22Rv1 (cell line): ENCODE measurements around the gene TECPR2.

Experiments used
- ZFX ChIP-seq: fragments of 450-650 bp; IDR thresholded peaks from 2 replicates; pipeline ENCODE4 v1.6.1; 2017; ENCODE audit warnings: antibody characterized with exemption, borderline replicate concordance
- TF ChIP-seq, protein P1 (sequence below): fragments of 450-650 bp; IDR thresholded peaks from 2 replicates; pipeline ENCODE4 v1.5.1; 2017; ENCODE audit warnings: mild to moderate bottlenecking

DNA sequence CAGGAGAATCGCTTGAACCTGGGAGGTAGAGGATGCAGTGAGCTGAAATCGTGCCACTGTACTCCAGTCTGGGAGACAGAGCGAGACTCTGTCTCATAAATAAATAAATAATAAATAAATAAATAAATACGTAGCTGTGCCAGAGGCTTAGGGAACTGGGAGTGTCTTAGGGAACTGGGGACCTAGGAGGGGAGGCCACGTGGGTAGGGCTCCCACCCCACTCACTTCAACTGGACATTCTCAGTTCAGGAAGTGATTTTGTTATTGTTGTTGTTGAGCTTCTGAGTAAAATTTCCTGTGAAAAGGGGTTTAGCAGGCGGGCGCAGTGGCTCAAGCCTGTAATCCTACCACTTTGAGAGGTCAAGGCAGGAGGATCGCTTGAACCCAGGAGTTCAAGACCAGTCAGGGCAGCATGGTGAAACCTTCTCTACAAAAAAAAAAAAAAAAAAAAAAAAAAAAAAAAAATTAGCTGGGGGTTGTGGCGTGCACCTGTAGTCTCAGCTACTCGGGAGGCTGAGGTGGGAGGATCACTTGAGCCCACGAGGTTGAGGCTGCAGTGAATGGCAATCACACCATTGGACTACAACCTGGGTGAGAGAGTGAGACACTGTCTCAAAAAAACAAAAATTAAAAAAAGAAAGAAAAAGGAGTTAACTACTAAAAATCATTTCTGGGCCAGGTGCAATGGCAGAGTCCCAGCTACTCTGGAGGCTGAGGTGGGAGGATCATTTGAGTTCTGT, 165.9 kb downstream of the TECPR2 start:
- TF ChIP-seq, protein P1, sequence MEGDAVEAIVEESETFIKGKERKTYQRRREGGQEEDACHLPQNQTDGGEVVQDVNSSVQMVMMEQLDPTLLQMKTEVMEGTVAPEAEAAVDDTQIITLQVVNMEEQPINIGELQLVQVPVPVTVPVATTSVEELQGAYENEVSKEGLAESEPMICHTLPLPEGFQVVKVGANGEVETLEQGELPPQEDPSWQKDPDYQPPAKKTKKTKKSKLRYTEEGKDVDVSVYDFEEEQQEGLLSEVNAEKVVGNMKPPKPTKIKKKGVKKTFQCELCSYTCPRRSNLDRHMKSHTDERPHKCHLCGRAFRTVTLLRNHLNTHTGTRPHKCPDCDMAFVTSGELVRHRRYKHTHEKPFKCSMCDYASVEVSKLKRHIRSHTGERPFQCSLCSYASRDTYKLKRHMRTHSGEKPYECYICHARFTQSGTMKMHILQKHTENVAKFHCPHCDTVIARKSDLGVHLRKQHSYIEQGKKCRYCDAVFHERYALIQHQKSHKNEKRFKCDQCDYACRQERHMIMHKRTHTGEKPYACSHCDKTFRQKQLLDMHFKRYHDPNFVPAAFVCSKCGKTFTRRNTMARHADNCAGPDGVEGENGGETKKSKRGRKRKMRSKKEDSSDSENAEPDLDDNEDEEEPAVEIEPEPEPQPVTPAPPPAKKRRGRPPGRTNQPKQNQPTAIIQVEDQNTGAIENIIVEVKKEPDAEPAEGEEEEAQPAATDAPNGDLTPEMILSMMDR, result no peak
- TF ChIP-seq ZFX, result no peak
